Left lung (tissue), 10 donors: ENCODE results near the gene GJE1. TPM values are rescaled to one million over a fixed set of nuclear protein-coding genes. Genes with fewer than 3 reads are reported as not detected.
"Not testable (repeated sequence)": the region's sequence is repeated elsewhere in the genome, so short reads cannot be mapped to it uniquely, and the experiment has no call there.

ENCODE experiments used
- ATAC-seq: fragments of 200-7000 bp; cut with Tn5 transposase; one replicate; pipeline ENCODE4 v1.9.1; 2020; ENCODE audit warnings: moderate library complexity
- DNase-seq, 4 donors: peaks; one replicate each; pipeline ENCODE4 v3.0.0-alpha.2; 2013 to 2020
- H3K27ac ChIP-seq, 2 donors: fragments of 200-600 bp; sonication (generic) in 1 of 2; one replicate each; pipeline versions ENCODE4 v1.5.0 to v1.8.0; 2020 to 2021
- H3K27me3 ChIP-seq, 2 donors: fragments of 200-600 bp; sonication (generic) in 1 of 2; one replicate each; pipeline versions ENCODE4 v1.5.0 to v1.8.0; 2020 to 2021
- H3K36me3 ChIP-seq, 2 donors: fragments of 200-600 bp; sonication (generic) in 1 of 2; one replicate each; pipeline versions ENCODE4 v1.5.0 to v1.8.0; 2020 to 2021
- H3K4me1 ChIP-seq, 2 donors: fragments of 200-600 bp; one replicate each; pipeline ENCODE4 v1.8.0; 2021
- H3K4me3 ChIP-seq, 2 donors: fragments of 200-600 bp; sonication (generic) in 1 of 2; one replicate each; pipeline versions ENCODE4 v1.5.0 to v1.8.0; 2020 to 2021; ENCODE audit warnings: mild to moderate bottlenecking in 1 of 2
- H3K9me3 ChIP-seq, 2 donors: fragments of 200-600 bp; sonication (generic) in 1 of 2; one replicate each; pipeline versions ENCODE4 v1.5.0 to v1.8.0; 2020 to 2021
- CTCF ChIP-seq, 2 donors: fragments of 200-600 bp; sonication (generic) in 1 of 2; IDR thresholded peaks; one replicate each; pipeline versions ENCODE4 v1.5.0 to v1.8.0; 2021; ENCODE audit warnings: antibody characterized with exemption in 2 of 2
- intact Hi-C, 2 donors: fragments of 100-400 bp; cut with DNase I; formaldehyde crosslinking; loops; one replicate each; pipeline versions ENCODE4 v1.11.2 to v1.14.2; 2022
- polyA plus RNA-seq, 6 donors: library from polyadenylated mRNA; unstranded; fragments of 120-200 nt; gene quantifications; one replicate each; pipeline ENCODE4 v1.2.1, GENCODE V29; 2013; ENCODE audit not compliant: insufficient read length in 6 of 6
- total RNA-seq, 2 donors: library from RNA; stranded (reverse); fragmentation: NEBNext Ultra II Directional; extraction: Animal tissue kit (Norgen Biotek cat#: 25700); gene quantifications; one replicate each; pipeline ENCODE4 v1.2.1, GENCODE V29; 2021
- donor health status: DM: no; HTN: yes; CAD: no.
- donor health status: DM: no; HTN: no; CAD: no.

The GJE1 gene
- total and polyA plus RNA-seq, 8 donors: not detected

GRCh38 chr6:142153196-142153595 lies 20.5 kb downstream of the GJE1 start:
- no peaks in the 10 kb centered on the region for H3K36me3 ChIP-seq
- peaks cover 0 to 36% of the 10 kb centered on the region in 2 donors for H3K4me1 ChIP-seq
- H3K9me3 ChIP-seq: no peaks in the 10 kb centered on the region
- ATAC-seq (no peak), DNase-seq (no peak)
- no peak overlapping the region for H3K4me3 ChIP-seq
- no peaks in the 10 kb centered on the region for H3K27me3 ChIP-seq
- intact Hi-C loops: loop anchor here in 1 of 2 donors (10.0 kb wide), 1 partner anchor 232 kb away; no protein-coding TSS in a partner anchor
- H3K27ac ChIP-seq: no peak overlapping the region
- no peak for TF ChIP-seq CTCF (IDR thresholded peaks at IDR 0.05)

GRCh38 chr6:142154336-142154735 lies 21.6 kb downstream of the GJE1 start:
- no peaks in the 10 kb centered on the region for H3K9me3 ChIP-seq
- H3K36me3 ChIP-seq: no peaks in the 10 kb centered on the region
- no peak overlapping the region for H3K4me3 ChIP-seq
- no peaks in the 10 kb centered on the region for H3K27me3 ChIP-seq
- no peak overlapping the region for H3K27ac ChIP-seq
- intact Hi-C loops: loop anchor here in 1 of 2 donors (10.0 kb wide), 1 partner anchor 230 kb away; no protein-coding TSS in a partner anchor
- H3K4me1 ChIP-seq: peaks cover 0 to 24% of the 10 kb centered on the region in 2 donors
- ATAC-seq (no peak), DNase-seq (no peak)
- no peak for TF ChIP-seq CTCF (IDR thresholded peaks at IDR 0.05)

GRCh38 chr6:142155091-142155490 lies 22.4 kb downstream of the GJE1 start:
- Histone ChIP-seq H3K4me1 (peaks cover 0 to 17% of the 10 kb centered on the region in 2 donors), H3K9me3 (no peaks in the 10 kb centered on the region), H3K36me3 (no peaks in the 10 kb centered on the region), H3K27me3 (no peaks in the 10 kb centered on the region), H3K27ac (no peak overlapping the region), H3K4me3 (no peak overlapping the region)
- no peak for DNase-seq
- ATAC-seq: no peak
- intact Hi-C loops: loop anchor here in 1 of 2 donors (10.0 kb wide), 1 partner anchor 230 kb away; no protein-coding TSS in a partner anchor
- no peak for TF ChIP-seq CTCF (IDR thresholded peaks at IDR 0.05)

GRCh38 chr6:142155895-142156757 lies 23.4 kb downstream of the GJE1 start:
- intact Hi-C loops: loop anchor here in 1 of 2 donors (10.0 kb wide), 1 partner anchor 229 kb away; no protein-coding TSS in a partner anchor
- DNase-seq: peak in 2 of 4 donors; percentile 38 to 43

GRCh38 chr6:142156758-142157068 lies 24.0 kb downstream of the GJE1 start:
- ATAC-seq, DNase-seq, H3K4me1 ChIP-seq, H3K36me3 ChIP-seq, H3K27me3 ChIP-seq, H3K4me3 ChIP-seq, H3K9me3 ChIP-seq, H3K27ac ChIP-seq: not testable (repeated sequence)
- intact Hi-C loops: loop anchor here in 1 of 2 donors (10.0 kb wide), 1 partner anchor 228 kb away; no protein-coding TSS in a partner anchor

More at GRCh38 chr6:142155895-142156757, 23.4 kb downstream of the GJE1 start:
- Histone ChIP-seq H3K4me3 (no peak overlapping the region), H3K27ac (no peak overlapping the region), H3K4me1 (peaks cover 0 to 10% of the 10 kb centered on the region in 2 donors), H3K9me3 (no peaks in the 10 kb centered on the region), H3K36me3 (no peaks in the 10 kb centered on the region), H3K27me3 (no peaks in the 10 kb centered on the region)
- TF ChIP-seq CTCF (IDR thresholded peaks at IDR 0.05): peak; percentile 27 to 32
- peak; percentile 82 for ATAC-seq
